Vagina (tissue), 2 donors: ENCODE data around the gene ADGRV1. TPM values are rescaled to one million over a fixed set of nuclear protein-coding genes. Genes with fewer than 3 reads are reported as not detected.
"Not testable (repeated sequence)": the region's sequence is repeated elsewhere in the genome, so short reads cannot be mapped to it uniquely, and the experiment has no call there.

ENCODE experiments used
- DNase-seq, 2 donors: peaks; one replicate each; pipeline ENCODE4 v3.0.0-alpha.2; 2017; ENCODE audit errors: extremely low spot score in 2 of 2
- H3K27ac ChIP-seq: fragments of 200-600 bp; sonication (generic); one replicate; pipeline ENCODE4 v1.5.1; 2019
- H3K27me3 ChIP-seq: fragments of 200-600 bp; sonication (generic); one replicate; pipeline ENCODE4 v1.5.1; 2019
- H3K36me3 ChIP-seq, 2 donors: fragments of 200-600 bp; sonication (generic); one replicate each; pipeline ENCODE4 v1.5.1; 2017 to 2019
- H3K4me1 ChIP-seq: fragments of 200-600 bp; sonication (generic); one replicate; pipeline ENCODE4 v1.5.1; 2019
- H3K4me3 ChIP-seq, 2 donors: fragments of 200-600 bp; sonication (generic); 1 replicate in 1 of 2; 2 replicates in 1 of 2; pipeline ENCODE4 v1.5.1; 2016 to 2019
- H3K9me3 ChIP-seq: fragments of 200-600 bp; sonication (generic); one replicate; pipeline ENCODE4 v1.5.1; 2019
- POLR2A ChIP-seq, 2 donors: fragments of 450-650 bp; IDR thresholded peaks; one replicate each; pipeline ENCODE4 v1.6.1; 2017; ENCODE audit warnings: antibody characterized with exemption in 2 of 2, mild to moderate bottlenecking in 2 of 2, moderate library complexity in 2 of 2
- POLR2AphosphoS5 ChIP-seq, 2 donors: sonication (generic); formaldehyde crosslinking; IDR thresholded peaks; one replicate each; pipeline ENCODE4 v1.9.0; 2017; ENCODE audit warnings: antibody characterized with exemption in 2 of 2, mild to moderate bottlenecking in 2 of 2, low read depth in 1 of 2; ENCODE audit not compliant: insufficient read depth in 1 of 2
- intact Hi-C: fragments of 100-400 bp; cut with DNase I; formaldehyde crosslinking; loops from one replicate; pipeline ENCODE4 v1.15.1; 2023
- total RNA-seq: library from RNA; depleted of rRNA; stranded (reverse); fragments of >200 nt; gene quantifications from one replicate; pipeline ENCODE4 v1.2.3, GENCODE V29; 2016
- TF ChIP-seq, protein P1 (sequence below), 3 experiments: fragments of 450-650 bp in 2 of 3; fragments of 200-600 bp in 1 of 3; sonication (generic) in 1 of 3; IDR thresholded peaks; one replicate each; pipeline ENCODE4 v1.5.1; 2017 to 2019; ENCODE audit warnings: antibody characterized with exemption in 3 of 3, mild to moderate bottlenecking in 2 of 3, moderate library complexity in 2 of 3

ADGRV1 gene
- total RNA-seq, 1 donor from 2014 or later, result 10.6 TPM

DNA sequence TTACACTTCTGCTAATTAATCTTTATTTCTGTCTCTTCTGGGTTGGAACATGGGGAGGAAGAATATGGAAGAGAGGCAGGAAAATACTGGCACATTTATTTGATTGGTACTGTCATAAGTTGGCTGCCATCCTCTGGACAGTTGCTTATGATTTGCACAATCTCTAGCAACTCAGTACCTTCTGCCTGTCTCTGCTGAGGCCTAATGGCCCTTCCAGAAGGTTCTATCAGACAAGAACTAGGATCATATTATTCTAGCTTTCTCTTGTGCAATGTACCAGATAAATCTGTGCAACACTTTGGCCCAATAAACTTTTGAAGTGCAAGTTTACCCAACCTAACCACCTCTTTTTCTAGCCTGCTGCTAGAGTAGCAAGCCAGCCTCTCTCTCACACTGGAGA, 489.5 kb downstream of the ADGRV1 start:
- H3K27ac ChIP-seq, result no peak overlapping the region
- H3K36me3 ChIP-seq, result no peaks in the 10 kb centered on the region
- no peaks in the 10 kb centered on the region for H3K9me3 ChIP-seq
- intact Hi-C loops, result no loop called here
- no peak for DNase-seq
- H3K27me3 ChIP-seq, result no peaks in the 10 kb centered on the region
- no peaks in the 10 kb centered on the region for H3K4me1 ChIP-seq
- TF ChIP-seq, protein P1, sequence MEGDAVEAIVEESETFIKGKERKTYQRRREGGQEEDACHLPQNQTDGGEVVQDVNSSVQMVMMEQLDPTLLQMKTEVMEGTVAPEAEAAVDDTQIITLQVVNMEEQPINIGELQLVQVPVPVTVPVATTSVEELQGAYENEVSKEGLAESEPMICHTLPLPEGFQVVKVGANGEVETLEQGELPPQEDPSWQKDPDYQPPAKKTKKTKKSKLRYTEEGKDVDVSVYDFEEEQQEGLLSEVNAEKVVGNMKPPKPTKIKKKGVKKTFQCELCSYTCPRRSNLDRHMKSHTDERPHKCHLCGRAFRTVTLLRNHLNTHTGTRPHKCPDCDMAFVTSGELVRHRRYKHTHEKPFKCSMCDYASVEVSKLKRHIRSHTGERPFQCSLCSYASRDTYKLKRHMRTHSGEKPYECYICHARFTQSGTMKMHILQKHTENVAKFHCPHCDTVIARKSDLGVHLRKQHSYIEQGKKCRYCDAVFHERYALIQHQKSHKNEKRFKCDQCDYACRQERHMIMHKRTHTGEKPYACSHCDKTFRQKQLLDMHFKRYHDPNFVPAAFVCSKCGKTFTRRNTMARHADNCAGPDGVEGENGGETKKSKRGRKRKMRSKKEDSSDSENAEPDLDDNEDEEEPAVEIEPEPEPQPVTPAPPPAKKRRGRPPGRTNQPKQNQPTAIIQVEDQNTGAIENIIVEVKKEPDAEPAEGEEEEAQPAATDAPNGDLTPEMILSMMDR (IDR thresholded peaks at IDR 0.05), result no peak
- TF ChIP-seq POLR2A (IDR thresholded peaks at IDR 0.05) (no peak), POLR2AphosphoS5 (IDR thresholded peaks at IDR 0.05; ENCODE audit: insufficient read depth in 1 of 2, low read depth in 1 of 2) (no peak)
- H3K4me3 ChIP-seq, result no peak overlapping the region

DNA sequence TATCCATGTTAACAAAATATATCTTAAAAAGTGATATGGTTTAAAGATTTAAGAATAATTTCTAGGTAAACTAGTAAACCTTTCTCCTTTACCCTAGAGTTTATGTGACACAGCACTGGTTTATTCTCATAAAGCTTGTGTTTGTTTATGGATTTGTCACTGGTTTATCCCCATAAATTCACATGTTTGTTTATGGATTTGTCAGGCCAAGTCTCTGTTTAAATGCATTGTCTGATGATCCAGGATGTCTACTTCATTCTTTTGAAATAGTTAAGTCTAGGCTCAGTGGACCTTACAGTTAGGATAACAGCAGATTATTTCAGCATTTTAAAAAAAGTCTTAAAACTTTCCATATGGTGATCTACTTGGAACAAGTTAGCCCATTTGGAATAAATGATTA, 490.5 kb downstream of the ADGRV1 start:
- H3K4me1 ChIP-seq, result no peaks in the 10 kb centered on the region
- H3K4me3 ChIP-seq, result no peak overlapping the region
- TF ChIP-seq POLR2A (IDR thresholded peaks at IDR 0.05), result no peak
- TF ChIP-seq, protein P1 (IDR thresholded peaks at IDR 0.05), result no peak
- no peak for TF ChIP-seq POLR2AphosphoS5 (IDR thresholded peaks at IDR 0.05; ENCODE audit: insufficient read depth in 1 of 2, low read depth in 1 of 2)
- no peaks in the 10 kb centered on the region for H3K36me3 ChIP-seq
- no peak overlapping the region for H3K27ac ChIP-seq
- no peaks in the 10 kb centered on the region for H3K9me3 ChIP-seq
- intact Hi-C loops, result no loop called here
- H3K27me3 ChIP-seq, result no peaks in the 10 kb centered on the region
- DNase-seq, result no peak

DNA sequence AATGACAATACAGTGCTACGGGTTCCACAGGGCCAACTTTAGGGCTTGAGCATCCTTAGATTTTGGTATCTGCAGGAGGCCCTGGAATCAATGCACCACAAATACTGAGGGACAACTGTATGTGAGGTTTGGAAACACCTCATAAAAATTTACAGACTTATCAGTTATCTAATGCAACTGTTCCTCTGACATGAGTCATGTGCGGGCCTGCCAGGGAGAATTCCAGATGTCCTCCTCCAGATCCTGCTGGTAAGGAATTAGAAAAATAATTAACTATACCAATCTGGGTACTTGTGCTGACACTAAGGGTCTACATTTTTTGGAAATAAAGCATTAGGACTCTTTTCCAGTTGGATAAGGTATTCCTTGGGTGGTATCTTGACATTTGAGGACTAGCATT, 491.2 kb downstream of the ADGRV1 start:
- Histone ChIP-seq H3K27ac (no peak overlapping the region), H3K9me3 (no peaks in the 10 kb centered on the region), H3K4me1 (no peaks in the 10 kb centered on the region), H3K27me3 (no peaks in the 10 kb centered on the region), H3K36me3 (no peaks in the 10 kb centered on the region), H3K4me3 (no peak overlapping the region)
- no peak for DNase-seq
- intact Hi-C loops, result no loop called here
- TF ChIP-seq, protein P1 (IDR thresholded peaks at IDR 0.05), result no peak
- TF ChIP-seq POLR2A (IDR thresholded peaks at IDR 0.05), result no peak
- no peak for TF ChIP-seq POLR2AphosphoS5 (IDR thresholded peaks at IDR 0.05; ENCODE audit: insufficient read depth in 1 of 2, low read depth in 1 of 2)

DNA sequence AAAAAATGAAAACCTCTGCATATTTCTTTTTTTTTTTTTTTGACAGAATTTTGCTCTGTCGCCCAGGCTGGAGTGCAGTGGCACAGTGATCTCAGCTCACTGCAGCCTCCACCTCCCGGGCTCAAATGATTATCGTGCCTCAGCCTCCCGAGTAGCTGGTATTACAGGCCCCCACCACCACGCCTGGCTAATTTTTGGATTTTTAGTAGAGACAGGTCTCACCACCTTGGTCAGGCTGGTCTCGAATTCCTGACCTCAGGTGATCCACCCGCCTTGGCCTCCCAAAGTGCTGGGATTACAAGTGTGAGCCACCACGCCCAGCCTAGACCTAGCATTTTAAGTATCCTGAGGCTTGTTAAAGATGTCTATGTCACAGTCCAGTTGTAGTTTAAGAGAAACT, 493.8 kb downstream of the ADGRV1 start:
- H3K27ac ChIP-seq, H3K4me3 ChIP-seq, H3K36me3 ChIP-seq, H3K27me3 ChIP-seq, intact Hi-C loops, H3K9me3 ChIP-seq, DNase-seq, H3K4me1 ChIP-seq: not testable (repeated sequence)

DNA sequence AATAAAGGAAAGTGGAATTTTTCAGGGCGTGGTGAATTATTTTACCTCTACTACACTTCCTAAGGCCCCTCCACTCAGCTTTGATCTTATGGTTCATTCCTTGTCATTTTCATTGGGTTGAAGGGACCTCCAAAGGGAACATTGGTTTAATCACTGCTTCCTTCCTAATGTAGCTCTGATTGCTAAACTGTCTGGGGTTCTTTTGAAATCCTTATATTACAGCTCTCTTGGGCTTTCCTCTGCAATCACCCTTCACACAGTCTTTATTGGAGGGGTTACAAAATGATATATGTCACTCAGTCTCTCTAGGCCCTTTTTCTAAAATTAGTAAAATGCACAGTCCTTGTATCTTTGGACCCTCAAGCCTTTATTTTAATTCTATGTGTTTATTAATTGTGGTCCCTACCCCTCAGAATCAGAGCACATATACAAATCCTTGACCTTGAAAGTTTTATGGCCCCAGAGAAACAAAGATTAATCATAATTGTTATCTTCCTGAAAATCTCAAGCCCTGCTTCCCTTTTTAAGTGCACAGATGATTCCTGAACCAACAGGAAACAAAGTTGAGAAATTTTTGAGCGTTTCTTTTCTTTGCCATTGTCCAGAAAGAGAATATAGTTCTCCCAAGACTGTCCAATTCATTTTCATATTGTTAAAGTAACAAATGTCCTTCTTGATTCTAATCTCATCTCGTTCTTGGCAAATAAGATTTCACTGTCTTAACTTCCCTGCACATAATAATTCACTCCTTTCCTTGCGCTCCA, 494.6 kb downstream of the ADGRV1 start:
- DNase-seq, result no peak
- intact Hi-C loops, result no loop called here
- no peak overlapping the region for H3K27ac ChIP-seq
- no peak overlapping the region for H3K4me3 ChIP-seq
- H3K4me1 ChIP-seq, result no peaks in the 10 kb centered on the region
- TF ChIP-seq POLR2AphosphoS5 (IDR thresholded peaks at IDR 0.05; ENCODE audit: insufficient read depth in 1 of 2, low read depth in 1 of 2) (no peak), POLR2A (IDR thresholded peaks at IDR 0.05) (no peak)
- TF ChIP-seq, protein P1 (IDR thresholded peaks at IDR 0.05), result no peak
- H3K9me3 ChIP-seq, result no peaks in the 10 kb centered on the region
- H3K36me3 ChIP-seq, result no peaks in the 10 kb centered on the region
- no peaks in the 10 kb centered on the region for H3K27me3 ChIP-seq
